Measurements from ENCODE around the gene CD40. TPM values are rescaled to one million over a fixed set of nuclear protein-coding genes. Genes with fewer than 3 reads are reported as not detected.
"Not testable (repeated sequence)": the region's sequence is repeated elsewhere in the genome, so short reads cannot be mapped to it uniquely, and the experiment has no call there.

CD40 gene
- total RNA-seq, 1 donor from 2014 or later: 4.7 TPM

- TF ChIP-seq, protein P1, sequence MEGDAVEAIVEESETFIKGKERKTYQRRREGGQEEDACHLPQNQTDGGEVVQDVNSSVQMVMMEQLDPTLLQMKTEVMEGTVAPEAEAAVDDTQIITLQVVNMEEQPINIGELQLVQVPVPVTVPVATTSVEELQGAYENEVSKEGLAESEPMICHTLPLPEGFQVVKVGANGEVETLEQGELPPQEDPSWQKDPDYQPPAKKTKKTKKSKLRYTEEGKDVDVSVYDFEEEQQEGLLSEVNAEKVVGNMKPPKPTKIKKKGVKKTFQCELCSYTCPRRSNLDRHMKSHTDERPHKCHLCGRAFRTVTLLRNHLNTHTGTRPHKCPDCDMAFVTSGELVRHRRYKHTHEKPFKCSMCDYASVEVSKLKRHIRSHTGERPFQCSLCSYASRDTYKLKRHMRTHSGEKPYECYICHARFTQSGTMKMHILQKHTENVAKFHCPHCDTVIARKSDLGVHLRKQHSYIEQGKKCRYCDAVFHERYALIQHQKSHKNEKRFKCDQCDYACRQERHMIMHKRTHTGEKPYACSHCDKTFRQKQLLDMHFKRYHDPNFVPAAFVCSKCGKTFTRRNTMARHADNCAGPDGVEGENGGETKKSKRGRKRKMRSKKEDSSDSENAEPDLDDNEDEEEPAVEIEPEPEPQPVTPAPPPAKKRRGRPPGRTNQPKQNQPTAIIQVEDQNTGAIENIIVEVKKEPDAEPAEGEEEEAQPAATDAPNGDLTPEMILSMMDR (IDR thresholded peaks at IDR 0.05; ENCODE audit: insufficient read depth, low read length, severe bottlenecking): no peak
- peak; percentile 17 for DNase-seq (ENCODE audit: low read depth)
- no peaks in the 10 kb centered on the region for H3K27me3 ChIP-seq (ENCODE audit: control insufficient read depth, insufficient read depth, low read length)
- FAIRE-seq: no peak
- H3K4me3 ChIP-seq (ENCODE audit: low read depth, low read length): peak overlapping the region; percentile 76
- no peaks in the 10 kb centered on the region for H3K36me3 ChIP-seq (ENCODE audit: control insufficient read depth, insufficient read depth, low read length)
These were observed 29.0 kb upstream of the CD40 start for GRCh38 chr20:46089167-46089416.

DNA sequence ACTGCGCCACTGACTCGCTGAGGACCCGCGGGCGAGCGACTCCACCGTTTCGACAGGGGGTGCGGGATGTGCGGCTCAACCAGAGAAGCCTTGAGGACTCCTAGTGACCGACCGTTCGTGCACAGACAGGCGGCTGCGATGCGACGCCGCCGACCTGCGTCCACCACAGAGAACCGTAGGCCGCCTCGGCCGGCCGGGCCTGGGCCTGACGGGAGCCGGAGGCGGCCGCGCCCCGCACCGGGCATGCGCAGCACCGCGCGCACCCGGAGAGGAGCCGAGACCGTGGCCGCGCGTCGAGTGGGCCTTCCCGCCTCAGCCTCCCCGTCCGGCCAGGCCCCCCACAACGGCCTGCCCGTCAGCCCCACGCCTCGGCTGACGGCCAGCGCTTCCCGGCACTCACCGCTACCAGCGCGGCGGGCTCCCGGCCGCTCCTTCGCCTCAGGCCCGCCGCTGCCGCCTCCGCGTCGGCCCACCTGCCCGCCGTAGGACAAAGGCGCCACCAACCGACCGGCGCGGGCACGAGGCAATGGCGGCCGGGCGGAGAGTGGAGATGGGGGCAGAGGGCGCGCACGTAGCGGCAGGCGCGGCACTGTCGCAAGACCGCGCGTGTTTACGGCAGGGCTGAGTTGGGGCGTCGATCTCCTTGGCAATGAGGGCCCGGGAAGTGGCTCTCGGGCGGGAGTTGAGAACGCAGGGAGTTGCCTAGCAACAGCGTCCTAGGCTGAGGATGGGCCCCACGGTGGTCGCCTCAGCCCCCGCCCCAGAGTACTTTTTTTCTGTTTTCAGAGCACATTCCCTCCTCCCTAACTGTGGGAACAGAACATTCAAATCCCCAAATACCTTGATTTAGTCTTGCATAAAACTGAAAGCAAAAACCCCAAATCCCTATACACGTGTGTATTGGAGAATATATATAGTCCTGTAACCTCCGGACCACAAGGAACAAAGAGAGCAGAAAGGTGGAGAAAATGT is 28.4 kb upstream of the CD40 start, which contains the start of gene NCOA5:
NCOA5 (minus strand) TSS at position 546 of the 972 bp plus-strand sequence. CDS start 10,538 bp downstream, outside the sequence.
- H3K27me3 ChIP-seq (ENCODE audit: control insufficient read depth, insufficient read depth, low read length): no peaks in the 10 kb centered on the region
- no peaks in the 10 kb centered on the region for H3K36me3 ChIP-seq (ENCODE audit: control insufficient read depth, insufficient read depth, low read length)
- DNase-seq (ENCODE audit: low read depth): peak; percentile 84
- FAIRE-seq: no peak
- TF ChIP-seq, protein P1 (IDR thresholded peaks at IDR 0.05; ENCODE audit: insufficient read depth, low read length, severe bottlenecking): peak; percentile 37
- peak within 1 kb of the TSS; percentile 76 for H3K4me3 ChIP-seq (ENCODE audit: low read depth, low read length)

- not testable (repeated sequence) for H3K36me3 ChIP-seq (ENCODE audit: control insufficient read depth, insufficient read depth, low read length); H3K27me3 ChIP-seq (ENCODE audit: control insufficient read depth, insufficient read depth, low read length); FAIRE-seq
These were observed 26.2 kb upstream of the CD40 start for GRCh38 chr20:46091622-46092535.

DNA sequence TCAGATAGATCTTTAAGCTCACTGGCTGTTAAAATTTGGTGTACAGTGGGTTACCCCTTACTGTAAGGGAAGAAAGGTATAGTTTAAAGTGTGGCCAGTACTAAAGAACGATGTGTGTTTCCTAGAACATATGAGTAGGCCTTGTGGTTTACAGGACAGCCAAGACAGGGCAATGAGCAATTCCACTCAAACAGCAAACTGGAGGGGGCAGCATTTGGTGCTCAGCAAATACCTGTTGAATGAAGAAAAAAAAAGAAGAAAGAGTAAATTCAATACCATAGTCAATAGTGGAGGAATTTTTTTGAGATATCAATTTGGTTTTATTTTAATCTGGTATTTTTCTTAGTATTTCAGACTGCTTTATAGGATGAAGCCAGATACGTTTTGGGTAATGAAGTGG is 24.6 kb upstream of the CD40 start:
- TF ChIP-seq, protein P1 (IDR thresholded peaks at IDR 0.05; ENCODE audit: insufficient read depth, low read length, severe bottlenecking): no peak
- no peaks in the 10 kb centered on the region for H3K27me3 ChIP-seq (ENCODE audit: control insufficient read depth, insufficient read depth, low read length)
- no peak for FAIRE-seq
- no peak overlapping the region for H3K4me3 ChIP-seq (ENCODE audit: low read depth, low read length)
- peak; percentile 31 for DNase-seq (ENCODE audit: low read depth)
- H3K36me3 ChIP-seq (ENCODE audit: control insufficient read depth, insufficient read depth, low read length): no peaks in the 10 kb centered on the region

More at GRCh38 chr20:46091622-46092535, 26.2 kb upstream of the CD40 start:
- DNase-seq (ENCODE audit: low read depth); H3K4me3 ChIP-seq (ENCODE audit: low read depth, low read length): not testable (repeated sequence)

- FAIRE-seq (no peak), DNase-seq (ENCODE audit: low read depth) (no peak)
- Histone ChIP-seq H3K27me3 (ENCODE audit: control insufficient read depth, insufficient read depth, low read length) (peaks cover 7% of the 10 kb centered on the region), H3K36me3 (ENCODE audit: control insufficient read depth, insufficient read depth, low read length) (no peaks in the 10 kb centered on the region), H3K4me3 (ENCODE audit: low read depth, low read length) (no peak overlapping the region)
- TF ChIP-seq, protein P1 (IDR thresholded peaks at IDR 0.05; ENCODE audit: insufficient read depth, low read length, severe bottlenecking): no peak
These were observed 18.4 kb upstream of the CD40 start for GRCh38 chr20:46099491-46100287.

DNA sequence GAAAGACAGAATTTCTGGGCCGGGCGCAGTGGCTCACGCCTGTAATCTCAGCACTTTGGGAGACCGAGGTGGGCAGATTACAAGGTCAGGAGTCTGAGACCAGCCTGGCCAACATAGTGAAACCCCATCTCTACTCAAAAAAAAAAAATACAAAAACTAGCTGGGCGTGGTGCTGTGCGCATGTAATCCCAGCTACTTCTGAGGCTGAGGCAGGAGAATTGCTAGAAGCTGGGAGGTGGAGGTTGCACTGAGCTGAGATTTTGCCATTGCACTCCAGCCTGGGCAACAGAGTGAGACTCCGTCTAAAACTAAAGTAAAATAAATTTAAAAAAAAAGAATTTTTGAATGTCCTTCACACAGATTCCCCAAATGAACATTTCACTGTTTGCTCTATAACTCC is 17.7 kb upstream of the CD40 start:
- not testable (repeated sequence) for H3K36me3 ChIP-seq (ENCODE audit: control insufficient read depth, insufficient read depth, low read length); H3K27me3 ChIP-seq (ENCODE audit: control insufficient read depth, insufficient read depth, low read length); H3K4me3 ChIP-seq (ENCODE audit: low read depth, low read length); FAIRE-seq; DNase-seq (ENCODE audit: low read depth)
